Activated CD4-positive, alpha-beta T cell treated with anti-CD3 and anti-CD28 coated beads, Interleukin-2, amount 10 ng/mL, durations not matched to agents 24 days and 14 days (primary cell): ENCODE results near the gene CARD11. TPM values are rescaled to one million over a fixed set of nuclear protein-coding genes. Genes with fewer than 3 reads are reported as not detected.

Experiments used
- DNase-seq: peaks from one replicate; pipeline ENCODE4 v3.0.0; 2022
- H3K27ac Mint-ChIP-seq: one replicate; pipeline ENCODE4 v1.8.0; 2022; ENCODE audit warnings: mild to moderate bottlenecking, mixed read lengths
- H3K27me3 Mint-ChIP-seq: one replicate; pipeline ENCODE4 v1.8.0; 2022; ENCODE audit warnings: mixed read lengths
- H3K36me3 Mint-ChIP-seq: one replicate; pipeline ENCODE4 v1.8.0; 2022; ENCODE audit warnings: low read depth, mild to moderate bottlenecking, mixed read lengths
- H3K4me1 Mint-ChIP-seq: one replicate; pipeline ENCODE4 v1.8.0; 2021; ENCODE audit warnings: mixed read lengths
- H3K4me3 Mint-ChIP-seq: one replicate; pipeline ENCODE4 v1.8.0; 2022; ENCODE audit warnings: mild to moderate bottlenecking, moderate library complexity, mixed read lengths
- H3K9me3 Mint-ChIP-seq: one replicate; pipeline ENCODE4 v1.8.0; 2021; ENCODE audit warnings: mixed read lengths
- intact Hi-C: fragments of 100-400 bp; cut with micrococcal nuclease; formaldehyde crosslinking; loops from one replicate; pipeline ENCODE4 v1.15.1; 2023
- total RNA-seq: library from RNA; stranded (reverse); gene quantifications from 2 replicates; pipeline ENCODE4 v1.2.3, GENCODE V29; 2022

Gene CARD11
- total RNA-seq, 1 donor from 2014 or later = 96.2 TPM

DNA sequence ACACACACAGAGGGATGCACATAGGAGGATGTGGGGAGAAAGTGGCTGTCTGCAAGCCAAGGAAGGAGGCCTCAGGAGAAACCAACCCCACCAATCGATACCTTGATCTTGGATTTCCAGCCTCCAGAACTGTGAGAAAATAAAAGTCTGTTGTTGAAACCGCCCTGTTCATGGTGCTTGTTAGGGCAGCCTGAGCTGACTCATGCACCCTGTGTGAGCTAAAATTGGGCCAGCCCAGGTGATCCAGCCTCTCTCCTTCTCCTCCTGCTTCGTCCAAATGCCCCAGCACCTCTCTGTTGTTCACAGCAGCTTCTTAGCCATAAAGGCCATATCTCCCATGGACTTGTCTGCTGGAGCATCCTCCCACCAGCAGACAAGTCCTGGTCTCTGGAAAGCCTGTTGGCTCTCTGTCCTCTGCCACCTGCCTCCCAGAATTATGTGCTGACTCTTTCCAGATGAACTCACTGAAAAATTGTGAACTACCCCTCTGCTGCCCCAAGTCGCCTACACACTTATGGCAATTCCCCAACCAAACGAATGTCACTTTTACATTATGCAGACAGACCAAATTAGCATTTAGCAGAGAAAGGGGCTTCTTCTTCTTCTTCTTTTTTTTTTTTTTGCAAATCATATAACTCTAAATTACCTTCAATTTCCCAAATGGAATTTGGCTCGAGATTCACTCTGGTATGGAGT, 30.2 kb upstream of the CARD11 start:
- intact Hi-C loops = no loop called here

DNA sequence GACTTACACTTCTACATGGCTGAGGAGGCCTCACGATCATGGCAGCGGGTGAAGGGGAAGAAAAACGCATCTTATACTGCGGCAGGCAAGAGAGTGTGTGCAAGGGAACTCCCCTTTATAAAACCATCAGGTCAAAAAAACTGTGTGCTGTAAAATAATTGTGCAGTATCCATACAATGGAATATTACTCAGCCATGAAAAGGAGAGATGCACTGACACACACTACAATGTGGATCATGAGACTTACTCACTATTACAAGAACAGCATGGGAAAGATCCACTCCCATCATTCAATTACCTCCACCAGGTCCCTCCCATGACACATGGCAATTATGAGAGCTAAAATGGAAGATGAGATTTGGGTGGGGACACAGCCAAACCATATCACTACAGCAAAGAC, 27.2 kb upstream of the CARD11 start:
- H3K4me1 Mint-ChIP-seq = peaks cover 39% of the 10 kb centered on the region

More for the DNA sequence above, 30.2 kb upstream of the CARD11 start:
- peaks cover 14% of the 10 kb centered on the region for H3K9me3 Mint-ChIP-seq
- no peaks in the 10 kb centered on the region for H3K27me3 Mint-ChIP-seq
- DNase-seq = no peak
- H3K27ac Mint-ChIP-seq = no peak overlapping the region
- no peak overlapping the region for H3K4me3 Mint-ChIP-seq
- peaks cover 14% of the 10 kb centered on the region for H3K4me1 Mint-ChIP-seq
- H3K36me3 Mint-ChIP-seq = peaks cover 13% of the 10 kb centered on the region

DNA sequence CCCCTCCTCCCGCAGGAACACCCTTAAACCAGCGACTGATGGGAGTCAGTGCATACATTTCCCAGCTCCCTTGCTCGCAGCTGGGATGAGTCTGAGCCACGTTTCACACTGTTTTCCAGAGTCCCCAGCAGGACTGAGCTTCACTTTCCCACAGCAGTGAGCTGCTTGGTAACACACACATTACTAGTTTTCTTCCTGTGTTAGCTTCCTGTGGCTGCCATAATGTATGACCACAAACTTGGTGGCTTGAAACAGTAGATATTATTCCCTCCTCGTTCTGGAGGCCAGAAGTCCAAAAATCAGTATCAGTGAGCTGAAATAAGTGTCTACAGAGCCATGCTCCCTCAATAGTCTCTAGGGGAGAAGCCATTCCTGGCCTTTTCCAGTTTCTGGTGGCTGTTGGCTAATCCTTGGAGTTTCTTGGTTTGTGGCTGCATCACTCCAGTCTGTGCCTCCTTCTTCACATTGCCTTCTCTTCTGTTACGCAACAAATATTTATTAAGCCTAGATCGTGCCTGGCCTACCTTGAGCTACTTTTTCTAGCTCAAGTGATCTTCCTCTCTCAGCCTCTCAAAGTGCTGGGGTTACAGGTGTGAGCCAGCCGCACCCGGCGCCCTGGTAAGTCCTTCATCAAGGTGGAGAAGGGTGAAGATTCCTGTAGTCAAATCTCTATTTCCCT, 26.2 kb upstream of the CARD11 start:
- H3K36me3 Mint-ChIP-seq = peaks cover 13% of the 10 kb centered on the region
- H3K4me3 Mint-ChIP-seq = no peak overlapping the region
- H3K27me3 Mint-ChIP-seq = no peaks in the 10 kb centered on the region
- peaks cover 14% of the 10 kb centered on the region for H3K9me3 Mint-ChIP-seq
- H3K4me1 Mint-ChIP-seq = peaks cover 49% of the 10 kb centered on the region
- DNase-seq = no peak
- peak overlapping the region; percentile 10 for H3K27ac Mint-ChIP-seq
- intact Hi-C loops = no loop called here

More for the DNA sequence above, 27.2 kb upstream of the CARD11 start:
- intact Hi-C loops = no loop called here
- Mint-ChIP-seq H3K36me3 (peaks cover 13% of the 10 kb centered on the region), H3K27me3 (no peaks in the 10 kb centered on the region), H3K9me3 (peaks cover 14% of the 10 kb centered on the region), H3K4me3 (no peak overlapping the region), H3K27ac (no peak overlapping the region)
- DNase-seq = no peak

DNA sequence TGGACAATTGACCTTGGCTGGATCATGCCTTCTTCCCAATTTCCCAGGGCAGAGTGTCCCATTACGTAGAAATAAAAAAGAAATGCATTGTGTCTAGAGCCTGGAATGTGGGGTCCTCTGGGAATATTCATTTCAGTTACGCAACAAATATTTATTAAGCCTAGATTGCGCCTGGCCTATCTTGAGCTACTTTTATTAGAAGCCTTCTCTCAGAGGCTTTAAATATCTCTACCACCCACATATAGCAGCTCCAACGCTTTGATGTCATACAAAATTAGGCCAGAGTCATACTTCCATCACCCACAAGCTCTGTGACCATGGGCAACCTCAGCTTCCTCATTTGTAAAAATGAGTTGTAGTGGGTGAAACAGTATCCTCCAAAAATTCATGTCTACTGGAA, 24.9 kb upstream of the CARD11 start:
- Mint-ChIP-seq H3K36me3 (peaks cover 13% of the 10 kb centered on the region), H3K27ac (no peak overlapping the region), H3K4me1 (peaks cover 56% of the 10 kb centered on the region), H3K9me3 (peaks cover 14% of the 10 kb centered on the region), H3K27me3 (no peaks in the 10 kb centered on the region), H3K4me3 (peak overlapping the region; percentile 11)
- DNase-seq = no peak
- intact Hi-C loops = no loop called here

- Mint-ChIP-seq H3K4me3 (peak overlapping the region; percentile 9), H3K27me3 (no peaks in the 10 kb centered on the region), H3K9me3 (peaks cover 14% of the 10 kb centered on the region), H3K27ac (peak overlapping the region; percentile 27), H3K4me1 (peaks cover 64% of the 10 kb centered on the region), H3K36me3 (peaks cover 13% of the 10 kb centered on the region)
- intact Hi-C loops = no loop called here
- no peak for DNase-seq
Observed at GRCh38 chr7:3067606-3068380, 24.1 kb upstream of the CARD11 start.

- Mint-ChIP-seq H3K36me3 (peaks cover 13% of the 10 kb centered on the region), H3K27me3 (no peaks in the 10 kb centered on the region), H3K4me1 (peaks cover 65% of the 10 kb centered on the region), H3K27ac (peak overlapping the region; percentile 46), H3K9me3 (peaks cover 14% of the 10 kb centered on the region), H3K4me3 (no peak overlapping the region)
- intact Hi-C loops = no loop called here
- DNase-seq = no peak
Observed at GRCh38 chr7:3067193-3067592, 23.5 kb upstream of the CARD11 start.

DNA sequence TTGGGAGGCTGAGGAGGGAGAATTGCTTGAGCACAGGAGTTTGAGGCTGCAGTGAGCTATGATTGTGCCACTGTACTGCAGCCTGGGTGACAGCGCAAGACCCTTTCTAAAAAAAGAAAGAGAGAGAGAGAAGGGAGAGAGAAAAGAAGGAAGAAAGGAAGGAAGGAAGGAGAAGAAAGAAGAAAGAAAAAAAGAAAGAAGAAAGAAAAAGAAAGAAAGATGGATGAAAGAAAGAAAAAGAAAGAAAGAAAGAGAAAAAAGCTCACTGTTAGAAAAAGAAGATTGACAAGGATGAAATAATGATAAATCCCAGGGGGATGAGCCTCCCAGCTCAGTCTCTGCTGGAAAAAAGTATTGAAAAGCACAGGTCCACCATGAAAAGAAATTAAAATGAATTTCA, 22.8 kb upstream of the CARD11 start:
- peak overlapping the region; percentile 46 for H3K27ac Mint-ChIP-seq
- H3K9me3 Mint-ChIP-seq = peaks cover 13% of the 10 kb centered on the region
- H3K27me3 Mint-ChIP-seq = no peaks in the 10 kb centered on the region
- peaks cover 69% of the 10 kb centered on the region for H3K4me1 Mint-ChIP-seq
- H3K4me3 Mint-ChIP-seq = no peak overlapping the region
- H3K36me3 Mint-ChIP-seq = peaks cover 13% of the 10 kb centered on the region
- intact Hi-C loops = no loop called here
- DNase-seq = no peak

DNA sequence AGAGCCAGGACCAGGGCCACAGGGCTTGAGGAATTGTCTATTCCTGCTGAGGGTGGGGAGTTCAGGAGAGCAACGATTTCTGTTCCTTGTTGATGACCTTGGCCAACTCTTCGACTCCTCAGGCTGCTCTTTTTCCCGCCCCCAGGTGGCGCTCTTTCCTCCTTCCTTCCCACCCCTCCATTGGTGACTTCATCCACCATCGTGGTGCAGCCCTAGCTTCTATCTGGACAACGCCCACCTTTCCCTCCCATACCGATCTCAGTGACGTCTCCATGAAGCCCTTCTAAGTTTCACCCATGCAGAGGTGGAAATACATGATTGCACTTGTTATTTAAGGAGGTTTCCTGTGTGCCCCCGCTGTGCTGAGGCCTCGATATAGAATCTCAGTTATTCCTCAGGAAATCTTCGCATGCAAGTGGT, 22.1 kb upstream of the CARD11 start:
- Mint-ChIP-seq H3K4me3 (peak overlapping the region; percentile 2), H3K9me3 (peaks cover 6% of the 10 kb centered on the region), H3K36me3 (peaks cover 7% of the 10 kb centered on the region), H3K4me1 (peaks cover 71% of the 10 kb centered on the region), H3K27ac (peak overlapping the region; percentile 21), H3K27me3 (no peaks in the 10 kb centered on the region)
- intact Hi-C loops = no loop called here
- peak; percentile 86 for DNase-seq

DNA sequence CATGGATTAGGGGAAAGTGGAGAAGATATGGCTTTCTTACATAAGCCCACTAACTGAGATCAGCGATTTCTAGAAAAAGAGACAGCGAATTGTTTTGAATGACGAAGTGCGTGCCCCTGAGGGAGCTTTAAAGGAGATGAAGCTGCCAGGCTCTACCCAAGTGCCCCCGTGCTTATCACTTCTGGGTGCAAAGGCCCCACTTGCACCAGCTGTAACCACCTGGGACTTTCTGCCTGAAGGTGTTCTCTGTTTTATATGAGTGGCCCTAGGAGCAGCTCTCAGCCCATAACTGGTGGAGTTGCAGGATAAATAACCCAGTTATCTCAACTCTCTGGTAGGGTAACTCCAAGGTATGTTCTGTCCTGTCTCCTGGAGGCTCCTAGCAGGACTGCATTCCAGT, 20.4 kb upstream of the CARD11 start:
- Mint-ChIP-seq H3K4me3 (peak overlapping the region; percentile 74), H3K4me1 (peaks cover 65% of the 10 kb centered on the region), H3K27me3 (no peaks in the 10 kb centered on the region), H3K9me3 (no peaks in the 10 kb centered on the region), H3K27ac (peak overlapping the region; percentile 86), H3K36me3 (peaks cover 5% of the 10 kb centered on the region)
- DNase-seq = no peak
- intact Hi-C loops = loop anchor here (5.0 kb wide), 1 partner anchor 107 kb away; no protein-coding TSS in a partner anchor

GRCh38 chr7:3063016-3063753, 19.5 kb upstream of the CARD11 start:
- H3K27me3 Mint-ChIP-seq = no peaks in the 10 kb centered on the region
- H3K36me3 Mint-ChIP-seq = no peaks in the 10 kb centered on the region
- no peaks in the 10 kb centered on the region for H3K9me3 Mint-ChIP-seq
- H3K4me1 Mint-ChIP-seq = peaks cover 58% of the 10 kb centered on the region
- intact Hi-C loops = loop anchor here (1.0 to 5.0 kb wide), 6 partner anchors 19 to 106 kb away; no protein-coding TSS in a partner anchor
- DNase-seq = peak; percentile 93
- H3K27ac Mint-ChIP-seq = peak overlapping the region; percentile 86
- H3K4me3 Mint-ChIP-seq = peak overlapping the region; percentile 74

GRCh38 chr7:3057066-3057420, 13.4 kb upstream of the CARD11 start:
- intact Hi-C loops = no loop called here
- Mint-ChIP-seq H3K36me3 (no peaks in the 10 kb centered on the region), H3K4me3 (no peak overlapping the region), H3K27me3 (peaks cover 3% of the 10 kb centered on the region), H3K4me1 (peaks cover 10% of the 10 kb centered on the region), H3K27ac (no peak overlapping the region), H3K9me3 (no peaks in the 10 kb centered on the region)
- DNase-seq = no peak

DNA sequence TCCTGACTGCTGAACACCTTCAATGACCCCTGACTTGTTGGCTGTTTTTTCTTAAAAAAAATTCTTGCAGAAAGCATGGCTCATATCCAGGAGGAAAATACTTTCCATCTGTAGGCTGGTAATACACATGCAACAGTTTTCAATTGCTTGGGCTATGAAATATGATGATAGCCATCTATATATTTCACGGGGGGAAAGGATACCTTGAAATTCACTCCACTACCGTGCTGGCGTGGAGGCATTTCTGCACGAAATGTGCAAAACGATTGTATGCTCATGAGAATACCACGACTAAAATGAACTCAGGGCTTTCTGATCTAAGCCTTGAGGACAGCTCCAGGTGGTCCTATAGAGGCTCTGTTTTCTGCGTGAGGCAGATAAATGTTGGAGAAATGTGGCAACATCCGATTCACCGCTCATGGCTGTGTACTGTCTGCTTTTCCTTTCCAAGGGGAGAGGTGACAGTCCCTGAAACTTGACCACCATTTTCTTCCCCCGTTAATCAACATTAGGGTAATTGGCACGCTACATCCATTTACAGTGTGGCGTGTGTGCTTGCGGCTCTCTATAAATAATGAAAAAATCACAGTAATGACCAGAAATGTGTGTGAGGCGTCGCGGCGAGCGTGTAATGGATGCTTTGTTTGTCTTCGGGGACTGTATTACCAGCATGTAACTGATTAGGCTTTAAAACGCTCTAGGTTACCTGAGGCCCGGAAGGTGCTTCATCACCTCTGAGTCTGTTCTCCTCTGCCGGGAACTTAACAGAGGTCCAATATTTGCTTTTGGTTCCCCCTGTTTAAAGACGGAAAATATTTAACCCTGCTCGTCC, 12.8 kb upstream of the CARD11 start:
- intact Hi-C loops = no loop called here
- Mint-ChIP-seq H3K4me3 (no peak overlapping the region), H3K27me3 (peaks cover 3% of the 10 kb centered on the region), H3K4me1 (peaks cover 6% of the 10 kb centered on the region), H3K27ac (no peak overlapping the region), H3K9me3 (no peaks in the 10 kb centered on the region), H3K36me3 (no peaks in the 10 kb centered on the region)
- DNase-seq = no peak

DNA sequence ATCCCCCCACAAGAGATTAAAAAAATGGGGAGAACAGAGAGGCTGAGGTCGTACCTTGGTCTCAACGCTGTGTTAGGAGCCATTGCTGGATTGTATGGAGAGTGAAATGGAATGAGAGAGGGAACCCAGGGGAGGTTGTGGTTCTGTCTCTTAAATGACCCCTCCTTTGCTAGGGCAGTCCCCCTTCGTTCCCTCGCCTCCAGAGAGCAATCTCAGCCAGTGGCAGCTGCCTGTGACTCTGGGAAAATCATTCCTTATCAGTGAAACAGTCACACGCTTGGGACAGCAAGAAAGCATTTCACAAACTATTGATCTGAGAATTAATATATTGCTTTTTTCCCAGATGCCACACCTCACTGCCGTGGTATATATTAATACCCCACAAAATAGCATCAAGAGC, 12.0 kb upstream of the CARD11 start:
- no peak for DNase-seq
- H3K9me3 Mint-ChIP-seq = peaks cover 6% of the 10 kb centered on the region
- no peak overlapping the region for H3K4me3 Mint-ChIP-seq
- H3K27me3 Mint-ChIP-seq = peaks cover 9% of the 10 kb centered on the region
- peaks cover 3% of the 10 kb centered on the region for H3K36me3 Mint-ChIP-seq
- intact Hi-C loops = no loop called here
- H3K27ac Mint-ChIP-seq = no peak overlapping the region
- peaks cover 4% of the 10 kb centered on the region for H3K4me1 Mint-ChIP-seq
